Stimulated activated naive CD8-positive, alpha-beta T cell treated with anti-CD3 and anti-CD28 coated beads, Interleukin-15, amount 100 ng/mL, for 72 hours (primary cell): ENCODE data around the gene ABCD3.
"Not testable (repeated sequence)": the region's sequence is repeated elsewhere in the genome, so short reads cannot be mapped to it uniquely, and the experiment has no call there.

Experiments used
- ATAC-seq: fragments of 150-1000 bp; cut with Tn5 transposase; 2 replicates; pipeline ENCODE4 v1.10.0; 2021; ENCODE audit warnings: mild to moderate bottlenecking, moderate library complexity
- DNase-seq, 2 donors: peaks; one replicate each; pipeline ENCODE4 v3.0.0; 2021 to 2022
- H3K27ac Mint-ChIP-seq, 2 donors: one replicate each; pipeline ENCODE4 v1.8.0; 2022; ENCODE audit warnings: mild to moderate bottlenecking in 2 of 2, mixed read lengths in 2 of 2, moderate library complexity in 2 of 2
- H3K27me3 Mint-ChIP-seq: one replicate; pipeline ENCODE4 v1.8.0; 2022; ENCODE audit warnings: mixed read lengths
- H3K4me1 Mint-ChIP-seq: one replicate; pipeline ENCODE4 v1.8.0; 2022; ENCODE audit warnings: mild to moderate bottlenecking, mixed read lengths
- H3K4me3 Mint-ChIP-seq, 2 donors: one replicate each; pipeline ENCODE4 v1.8.0; 2022; ENCODE audit warnings: mild to moderate bottlenecking in 2 of 2, mixed read lengths in 2 of 2, moderate library complexity in 1 of 2
- H3K9me3 Mint-ChIP-seq, 2 donors: one replicate each; pipeline ENCODE4 v1.8.0; 2022; ENCODE audit warnings: mixed read lengths in 2 of 2

Gene ABCD3

GRCh38 chr1:94428927-94429528 lies 10.8 kb downstream of the ABCD3 start:
- H3K27me3 Mint-ChIP-seq, DNase-seq, H3K4me3 Mint-ChIP-seq, H3K9me3 Mint-ChIP-seq, H3K27ac Mint-ChIP-seq, ATAC-seq: not testable (repeated sequence)
- H3K4me1 Mint-ChIP-seq = peaks cover 36% of the 10 kb centered on the region

GRCh38 chr1:94430066-94430465 lies 11.9 kb downstream of the ABCD3 start:
- peaks cover 37% of the 10 kb centered on the region for H3K4me1 Mint-ChIP-seq
- not testable (repeated sequence) for DNase-seq, H3K4me3 Mint-ChIP-seq, ATAC-seq, H3K9me3 Mint-ChIP-seq, H3K27ac Mint-ChIP-seq, H3K27me3 Mint-ChIP-seq

GRCh38 chr1:94433866-94434265 lies 15.7 kb downstream of the ABCD3 start:
- no peaks in the 10 kb centered on the region for H3K27me3 Mint-ChIP-seq
- ATAC-seq = no peak
- H3K4me1 Mint-ChIP-seq = peaks cover 29% of the 10 kb centered on the region
- no peak overlapping the region for H3K4me3 Mint-ChIP-seq
- peaks cover 13 to 20% of the 10 kb centered on the region in 2 donors for H3K9me3 Mint-ChIP-seq
- DNase-seq = no peak
- no peak overlapping the region for H3K27ac Mint-ChIP-seq

GRCh38 chr1:94434365-94435045 lies 16.3 kb downstream of the ABCD3 start:
- DNase-seq (no peak), ATAC-seq (no peak)
- Mint-ChIP-seq H3K4me3 (no peak overlapping the region), H3K27me3 (no peaks in the 10 kb centered on the region), H3K9me3 (peaks cover 13 to 20% of the 10 kb centered on the region in 2 donors), H3K4me1 (peaks cover 29% of the 10 kb centered on the region), H3K27ac (no peak overlapping the region)

GRCh38 chr1:94438692-94439276 lies 20.6 kb downstream of the ABCD3 start:
- H3K4me1 Mint-ChIP-seq = peaks cover 31% of the 10 kb centered on the region
- no peak for ATAC-seq
- H3K27me3 Mint-ChIP-seq = no peaks in the 10 kb centered on the region
- peaks cover 28 to 43% of the 10 kb centered on the region in 2 donors for H3K9me3 Mint-ChIP-seq
- H3K4me3 Mint-ChIP-seq = no peak overlapping the region
- no peak for DNase-seq
- no peak overlapping the region for H3K27ac Mint-ChIP-seq

- Mint-ChIP-seq H3K4me1 (peaks cover 24% of the 10 kb centered on the region), H3K27ac (no peak overlapping the region)
- no peak for DNase-seq
These were observed 21.9 kb downstream of the ABCD3 start for GRCh38 chr1:94440088-94440487.

GRCh38 chr1:94443067-94443466 lies 24.9 kb downstream of the ABCD3 start:
- Mint-ChIP-seq H3K9me3 (peaks cover 38 to 45% of the 10 kb centered on the region in 2 donors), H3K4me1 (peaks cover 23% of the 10 kb centered on the region)
- not testable (repeated sequence) for H3K27me3 Mint-ChIP-seq, H3K4me3 Mint-ChIP-seq, H3K27ac Mint-ChIP-seq, DNase-seq, ATAC-seq

More at GRCh38 chr1:94440088-94440487, 21.9 kb downstream of the ABCD3 start:
- Mint-ChIP-seq H3K4me3 (no peak overlapping the region), H3K27me3 (no peaks in the 10 kb centered on the region), H3K9me3 (peaks cover 29 to 48% of the 10 kb centered on the region in 2 donors)
- no peak for ATAC-seq

GRCh38 chr1:94444819-94445218 lies 26.6 kb downstream of the ABCD3 start:
- H3K4me1 Mint-ChIP-seq = peaks cover 13% of the 10 kb centered on the region
- not testable (repeated sequence) for ATAC-seq, DNase-seq, H3K4me3 Mint-ChIP-seq, H3K27me3 Mint-ChIP-seq, H3K27ac Mint-ChIP-seq
- peaks cover 54 to 57% of the 10 kb centered on the region in 2 donors for H3K9me3 Mint-ChIP-seq

GRCh38 chr1:94445733-94446132 lies 27.5 kb downstream of the ABCD3 start:
- not testable (repeated sequence) for H3K4me1 Mint-ChIP-seq, DNase-seq, H3K4me3 Mint-ChIP-seq, ATAC-seq, H3K27me3 Mint-ChIP-seq, H3K27ac Mint-ChIP-seq
- H3K9me3 Mint-ChIP-seq = peaks cover 54% of the 10 kb centered on the region in 2 donors

GRCh38 chr1:94446177-94446576 lies 28.0 kb downstream of the ABCD3 start:
- H3K27me3 Mint-ChIP-seq, ATAC-seq, DNase-seq, H3K27ac Mint-ChIP-seq, H3K4me3 Mint-ChIP-seq, H3K4me1 Mint-ChIP-seq: not testable (repeated sequence)
- H3K9me3 Mint-ChIP-seq = peaks cover 54% of the 10 kb centered on the region in 2 donors

- H3K9me3 Mint-ChIP-seq = peaks cover 48 to 49% of the 10 kb centered on the region in 2 donors
- DNase-seq, H3K27ac Mint-ChIP-seq, H3K4me3 Mint-ChIP-seq, H3K4me1 Mint-ChIP-seq, ATAC-seq, H3K27me3 Mint-ChIP-seq: not testable (repeated sequence)
These were observed 30.6 kb downstream of the ABCD3 start for GRCh38 chr1:94448741-94449140.

GRCh38 chr1:94456736-94457135 lies 38.5 kb downstream of the ABCD3 start:
- Mint-ChIP-seq H3K4me3 (no peak overlapping the region), H3K27ac (no peak overlapping the region), H3K4me1 (peaks cover 4% of the 10 kb centered on the region), H3K27me3 (no peaks in the 10 kb centered on the region), H3K9me3 (peaks cover 6 to 8% of the 10 kb centered on the region in 2 donors)
- DNase-seq (no peak), ATAC-seq (no peak)

GRCh38 chr1:94462606-94463005 lies 44.4 kb downstream of the ABCD3 start:
- no peak for DNase-seq
- H3K9me3 Mint-ChIP-seq = no peaks in the 10 kb centered on the region
- H3K27ac Mint-ChIP-seq = peak overlapping the region in 1 of 2 donors; percentile 38
- H3K4me3 Mint-ChIP-seq = no peak overlapping the region
- ATAC-seq = no peak
- H3K27me3 Mint-ChIP-seq = no peaks in the 10 kb centered on the region
- peaks cover 11% of the 10 kb centered on the region for H3K4me1 Mint-ChIP-seq

GRCh38 chr1:94463056-94463764 lies 45.0 kb downstream of the ABCD3 start:
- no peaks in the 10 kb centered on the region for H3K27me3 Mint-ChIP-seq
- no peak for ATAC-seq
- H3K27ac Mint-ChIP-seq = no peak overlapping the region

GRCh38 chr1:94463765-94464330 lies 45.7 kb downstream of the ABCD3 start:
- ATAC-seq (peak; percentile 40), DNase-seq (peak in 1 of 2 donors; percentile 1)
- Mint-ChIP-seq H3K4me1 (peaks cover 11% of the 10 kb centered on the region), H3K27ac (no peak overlapping the region), H3K9me3 (no peaks in the 10 kb centered on the region), H3K27me3 (no peaks in the 10 kb centered on the region), H3K4me3 (no peak overlapping the region)

More at GRCh38 chr1:94463056-94463764, 45.0 kb downstream of the ABCD3 start:
- Mint-ChIP-seq H3K9me3 (no peaks in the 10 kb centered on the region), H3K4me1 (peaks cover 11% of the 10 kb centered on the region), H3K4me3 (no peak overlapping the region)
- no peak for DNase-seq
